22Rv1 (cell line): Measurements from ENCODE around the gene P4HA2.
"Not testable (repeated sequence)": the region's sequence is repeated elsewhere in the genome, so short reads cannot be mapped to it uniquely, and the experiment has no call there.

ENCODE experiments used
- H3K27ac ChIP-seq: fragments of 450-650 bp; 2 replicates; pipeline ENCODE4 v1.5.1; 2017
- ZFX ChIP-seq: fragments of 450-650 bp; IDR thresholded peaks from 2 replicates; pipeline ENCODE4 v1.6.1; 2017; ENCODE audit warnings: antibody characterized with exemption, borderline replicate concordance
- TF ChIP-seq, protein P1 (sequence below): fragments of 450-650 bp; IDR thresholded peaks from 2 replicates; pipeline ENCODE4 v1.5.1; 2017; ENCODE audit warnings: mild to moderate bottlenecking

P4HA2 gene

DNA sequence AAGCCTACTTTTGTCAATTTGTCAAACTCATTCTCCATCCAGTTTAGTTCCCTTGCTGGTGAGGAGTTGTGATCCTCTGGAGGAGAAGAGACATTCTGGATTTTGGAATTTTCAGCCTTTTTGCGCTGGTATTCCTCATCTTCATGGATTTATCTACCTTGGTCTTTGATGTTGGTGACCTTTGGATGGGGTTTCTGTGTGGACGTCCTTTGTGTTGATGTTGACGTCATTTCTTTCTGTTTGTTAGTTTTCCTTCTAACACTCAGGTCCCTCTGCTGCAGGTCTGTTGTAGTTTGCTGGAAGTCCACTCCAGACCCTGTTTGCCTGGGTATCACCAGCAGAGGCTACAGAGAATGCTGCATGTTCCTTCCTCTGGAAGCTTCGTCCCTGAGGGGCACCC is 71.2 kb downstream of the P4HA2 start:
- TF ChIP-seq, protein P1, sequence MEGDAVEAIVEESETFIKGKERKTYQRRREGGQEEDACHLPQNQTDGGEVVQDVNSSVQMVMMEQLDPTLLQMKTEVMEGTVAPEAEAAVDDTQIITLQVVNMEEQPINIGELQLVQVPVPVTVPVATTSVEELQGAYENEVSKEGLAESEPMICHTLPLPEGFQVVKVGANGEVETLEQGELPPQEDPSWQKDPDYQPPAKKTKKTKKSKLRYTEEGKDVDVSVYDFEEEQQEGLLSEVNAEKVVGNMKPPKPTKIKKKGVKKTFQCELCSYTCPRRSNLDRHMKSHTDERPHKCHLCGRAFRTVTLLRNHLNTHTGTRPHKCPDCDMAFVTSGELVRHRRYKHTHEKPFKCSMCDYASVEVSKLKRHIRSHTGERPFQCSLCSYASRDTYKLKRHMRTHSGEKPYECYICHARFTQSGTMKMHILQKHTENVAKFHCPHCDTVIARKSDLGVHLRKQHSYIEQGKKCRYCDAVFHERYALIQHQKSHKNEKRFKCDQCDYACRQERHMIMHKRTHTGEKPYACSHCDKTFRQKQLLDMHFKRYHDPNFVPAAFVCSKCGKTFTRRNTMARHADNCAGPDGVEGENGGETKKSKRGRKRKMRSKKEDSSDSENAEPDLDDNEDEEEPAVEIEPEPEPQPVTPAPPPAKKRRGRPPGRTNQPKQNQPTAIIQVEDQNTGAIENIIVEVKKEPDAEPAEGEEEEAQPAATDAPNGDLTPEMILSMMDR = no peak
- TF ChIP-seq ZFX = no peak
- no peak overlapping the region for H3K27ac ChIP-seq

DNA sequence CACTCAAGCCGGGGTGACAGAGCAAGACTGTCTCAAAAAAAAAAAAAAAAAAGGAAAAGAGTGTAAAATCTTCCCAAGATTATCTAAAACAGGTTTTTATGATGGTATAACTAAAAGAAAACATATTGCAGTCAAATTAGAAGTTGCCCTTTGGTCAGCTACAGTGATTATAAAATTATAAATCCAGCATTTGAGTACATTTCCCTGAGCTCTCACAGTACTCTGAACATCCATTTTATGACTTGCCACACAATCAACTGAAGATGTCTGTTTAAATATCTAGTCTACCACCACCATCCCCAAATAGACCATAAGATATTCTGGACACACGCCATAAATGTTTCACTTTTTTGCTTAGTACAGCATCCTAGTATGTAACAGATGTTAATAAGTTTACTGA is 77.1 kb downstream of the P4HA2 start:
- H3K27ac ChIP-seq = no peak overlapping the region
- TF ChIP-seq, protein P1 = no peak
- TF ChIP-seq ZFX = no peak

DNA sequence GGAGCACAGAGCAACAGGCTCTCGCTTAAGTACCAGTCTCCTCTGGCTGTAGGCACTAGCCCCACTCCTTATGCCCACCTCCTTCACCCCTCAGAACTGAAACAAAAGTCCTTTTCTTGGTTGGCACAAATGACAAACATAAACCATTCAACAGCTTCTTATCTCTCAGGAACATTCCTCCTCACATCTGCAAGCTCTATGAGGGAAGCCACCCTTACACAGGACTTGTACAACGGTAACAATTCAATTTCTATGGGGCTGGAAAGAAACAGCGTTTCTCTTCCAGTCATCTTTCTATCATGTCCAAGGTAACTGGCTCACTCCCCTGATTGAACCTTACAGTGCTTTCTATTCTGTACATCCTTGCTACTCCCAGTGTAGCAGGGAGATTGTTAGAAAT is 80.0 kb downstream of the P4HA2 start:
- H3K27ac ChIP-seq = no peak overlapping the region
- TF ChIP-seq ZFX = no peak
- TF ChIP-seq, protein P1 = no peak

DNA sequence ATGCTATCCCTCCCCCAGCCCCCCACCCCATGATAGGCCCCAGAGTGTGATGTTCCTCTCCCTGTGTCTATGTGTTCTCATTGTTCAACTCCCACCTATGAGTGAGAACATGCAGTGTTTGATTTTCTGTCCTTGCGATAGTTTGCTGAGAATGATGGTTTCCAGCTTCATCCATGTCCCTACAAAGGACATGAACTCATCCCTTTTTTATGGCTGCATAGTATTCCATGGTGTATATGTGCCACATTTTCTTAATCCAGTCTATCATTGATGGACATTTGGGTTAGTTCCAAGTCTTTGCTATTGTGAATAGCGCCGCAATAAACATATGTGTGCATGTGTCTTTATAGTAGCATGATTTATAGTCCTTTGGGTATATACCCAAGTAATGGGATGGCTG is 82.3 kb downstream of the P4HA2 start:
- H3K27ac ChIP-seq = not testable (repeated sequence)

DNA sequence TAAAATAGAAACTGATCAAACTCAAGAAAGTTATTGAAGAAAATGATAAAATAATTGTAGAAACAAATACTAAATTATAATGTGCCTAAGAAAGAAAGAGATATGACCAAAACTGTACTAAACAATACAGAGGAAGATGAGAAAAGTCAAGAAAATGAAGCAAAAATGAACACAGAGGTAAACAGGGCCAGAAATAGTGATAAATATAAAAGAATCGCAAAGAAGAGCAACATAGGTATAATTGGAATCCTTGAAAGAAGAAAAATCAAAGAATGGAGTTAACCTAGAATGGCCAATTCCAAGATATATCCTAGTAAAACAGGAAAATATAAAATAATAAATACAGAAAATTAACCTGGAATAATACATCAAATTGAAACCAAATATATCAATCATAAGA is 84.5 kb downstream of the P4HA2 start:
- H3K27ac ChIP-seq = no peak overlapping the region
- TF ChIP-seq, protein P1 = no peak
- no peak for TF ChIP-seq ZFX

GRCh38 chr5:132142459-132142858 is 85.2 kb downstream of the P4HA2 start:
- H3K27ac ChIP-seq = no peak overlapping the region
- no peak for TF ChIP-seq ZFX
- TF ChIP-seq, protein P1 = no peak
